Measurements from ENCODE around the gene CLDN25. TPM values are rescaled to one million over a fixed set of nuclear protein-coding genes. Genes with fewer than 3 reads are reported as not detected.
A peak's percentile ranks its signal among the peaks of the same experiment; 100 is the strongest.

CLDN25 gene
- total and polyA plus RNA-seq, 2 of the 13 experiments (the other 11 are each of a cell fraction or from before 2014, with no cell fraction given) = not detected

DNA sequence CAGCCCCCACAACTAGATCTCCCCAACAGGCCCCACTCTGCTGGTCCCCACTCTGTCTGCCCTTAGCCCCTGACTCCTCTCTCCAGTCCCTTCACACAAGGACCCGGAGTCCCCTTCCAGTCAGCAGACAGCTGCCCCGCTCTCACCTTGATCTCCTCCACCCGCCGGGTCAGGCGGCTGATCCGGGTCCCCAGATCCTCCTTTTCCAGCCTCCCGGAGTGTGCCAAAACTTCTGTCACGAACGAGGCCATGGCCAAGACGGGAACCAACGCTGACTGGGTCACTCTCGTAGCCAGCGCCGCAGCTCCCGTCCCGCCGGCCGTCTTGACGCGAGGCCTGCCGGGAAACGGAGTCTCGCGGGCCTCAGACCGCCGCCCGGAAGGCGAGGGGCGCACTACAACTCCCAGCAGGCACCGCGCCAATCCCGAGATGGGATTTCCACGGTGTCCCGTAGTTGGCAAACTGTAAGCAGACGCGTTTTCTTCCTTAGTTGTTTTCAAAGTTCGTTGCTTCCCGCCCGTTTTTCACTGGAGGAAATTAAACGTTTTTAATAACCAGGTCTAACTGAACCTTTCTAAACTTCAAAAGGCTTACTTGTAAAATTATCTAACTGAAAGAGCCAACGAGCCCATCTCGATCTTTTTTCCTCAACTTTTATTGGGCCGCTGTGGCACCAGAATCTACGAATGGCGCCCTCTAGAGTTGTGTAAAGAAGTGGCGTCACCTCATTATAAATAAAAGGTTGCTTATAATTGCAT, 6.0 kb upstream of the CLDN25 start, which contains the start of gene ZW10 (continued):
- TF ChIP-seq, protein P1, sequence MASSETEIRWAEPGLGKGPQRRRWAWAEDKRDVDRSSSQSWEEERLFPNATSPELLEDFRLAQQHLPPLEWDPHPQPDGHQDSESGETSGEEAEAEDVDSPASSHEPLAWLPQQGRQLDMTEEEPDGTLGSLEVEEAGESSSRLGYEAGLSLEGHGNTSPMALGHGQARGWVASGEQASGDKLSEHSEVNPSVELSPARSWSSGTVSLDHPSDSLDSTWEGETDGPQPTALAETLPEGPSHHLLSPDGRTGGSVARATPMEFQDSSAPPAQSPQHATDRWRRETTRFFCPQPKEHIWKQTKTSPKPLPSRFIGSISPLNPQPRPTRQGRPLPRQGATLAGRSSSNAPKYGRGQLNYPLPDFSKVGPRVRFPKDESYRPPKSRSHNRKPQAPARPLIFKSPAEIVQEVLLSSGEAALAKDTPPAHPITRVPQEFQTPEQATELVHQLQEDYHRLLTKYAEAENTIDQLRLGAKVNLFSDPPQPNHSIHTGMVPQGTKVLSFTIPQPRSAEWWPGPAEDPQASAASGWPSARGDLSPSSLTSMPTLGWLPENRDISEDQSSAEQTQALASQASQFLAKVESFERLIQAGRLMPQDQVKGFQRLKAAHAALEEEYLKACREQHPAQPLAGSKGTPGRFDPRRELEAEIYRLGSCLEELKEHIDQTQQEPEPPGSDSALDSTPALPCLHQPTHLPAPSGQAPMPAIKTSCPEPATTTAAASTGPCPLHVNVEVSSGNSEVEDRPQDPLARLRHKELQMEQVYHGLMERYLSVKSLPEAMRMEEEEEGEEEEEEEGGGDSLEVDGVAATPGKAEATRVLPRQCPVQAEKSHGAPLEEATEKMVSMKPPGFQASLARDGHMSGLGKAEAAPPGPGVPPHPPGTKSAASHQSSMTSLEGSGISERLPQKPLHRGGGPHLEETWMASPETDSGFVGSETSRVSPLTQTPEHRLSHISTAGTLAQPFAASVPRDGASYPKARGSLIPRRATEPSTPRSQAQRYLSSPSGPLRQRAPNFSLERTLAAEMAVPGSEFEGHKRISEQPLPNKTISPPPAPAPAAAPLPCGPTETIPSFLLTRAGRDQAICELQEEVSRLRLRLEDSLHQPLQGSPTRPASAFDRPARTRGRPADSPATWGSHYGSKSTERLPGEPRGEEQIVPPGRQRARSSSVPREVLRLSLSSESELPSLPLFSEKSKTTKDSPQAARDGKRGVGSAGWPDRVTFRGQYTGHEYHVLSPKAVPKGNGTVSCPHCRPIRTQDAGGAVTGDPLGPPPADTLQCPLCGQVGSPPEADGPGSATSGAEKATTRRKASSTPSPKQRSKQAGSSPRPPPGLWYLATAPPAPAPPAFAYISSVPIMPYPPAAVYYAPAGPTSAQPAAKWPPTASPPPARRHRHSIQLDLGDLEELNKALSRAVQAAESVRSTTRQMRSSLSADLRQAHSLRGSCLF (CRISPR knock-in tag; IDR thresholded peaks at IDR 0.05; ENCODE audit: borderline replicate concordance) = 0 out of 2 replicates have a peak, but pooled peaks have one; percentile 40
- TF ChIP-seq, protein P2, sequence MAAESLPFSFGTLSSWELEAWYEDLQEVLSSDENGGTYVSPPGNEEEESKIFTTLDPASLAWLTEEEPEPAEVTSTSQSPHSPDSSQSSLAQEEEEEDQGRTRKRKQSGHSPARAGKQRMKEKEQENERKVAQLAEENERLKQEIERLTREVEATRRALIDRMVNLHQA (CRISPR knock-in tag; IDR thresholded peaks at IDR 0.05) = no peak
- TF ChIP-seq FIP1L1 (IDR thresholded peaks at IDR 0.05; ENCODE audit: borderline replicate concordance, insufficient read depth, low read depth, low read length) (no peak), SOX5 (CRISPR knock-in tag; IDR thresholded peaks at IDR 0.05; ENCODE audit: borderline replicate concordance) (no peak), AGO2 (optimal IDR thresholded peaks at IDR 0.05; ENCODE audit: low read depth, low read length) (no peak), MBD4 (IDR thresholded peaks at IDR 0.05; ENCODE audit: borderline replicate concordance, low read length) (no peak), ZNF773 (CRISPR knock-in tag; IDR thresholded peaks at IDR 0.05; ENCODE audit: borderline replicate concordance) (no peak), GTF3A (CRISPR knock-in tag; conservative IDR thresholded peaks at IDR 0.05) (no peak), PRMT3 (CRISPR knock-in tag; IDR thresholded peaks at IDR 0.05; ENCODE audit: borderline replicate concordance, low read depth) (no peak), SNAPC2 (CRISPR knock-in tag; IDR thresholded peaks at IDR 0.05) (no peak), ZSCAN29 (CRISPR knock-in tag; conservative IDR thresholded peaks at IDR 0.05) (no peak), NCOA2 (CRISPR knock-in tag; IDR thresholded peaks at IDR 0.05) (no peak), ZNF780A (CRISPR knock-in tag; IDR thresholded peaks at IDR 0.05) (no peak), GABPA (IDR thresholded peaks at IDR 0.05; ENCODE audit: low read depth, low read length) (peak; percentile 32; the same call in 1 of the 2 replicates), GABPA (CRISPR knock-in tag; IDR thresholded peaks at IDR 0.05; ENCODE audit: low read depth) (peak; percentile 82), ZNF329 (CRISPR knock-in tag; IDR thresholded peaks at IDR 0.05; ENCODE audit: low read depth) (no peak)
- TF ChIP-seq, protein P3, sequence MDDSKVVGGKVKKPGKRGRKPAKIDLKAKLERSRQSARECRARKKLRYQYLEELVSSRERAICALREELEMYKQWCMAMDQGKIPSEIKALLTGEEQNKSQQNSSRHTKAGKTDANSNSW (CRISPR knock-in tag; IDR thresholded peaks at IDR 0.05; ENCODE audit: borderline replicate concordance) = no peak
- TF ChIP-seq, protein P4, sequence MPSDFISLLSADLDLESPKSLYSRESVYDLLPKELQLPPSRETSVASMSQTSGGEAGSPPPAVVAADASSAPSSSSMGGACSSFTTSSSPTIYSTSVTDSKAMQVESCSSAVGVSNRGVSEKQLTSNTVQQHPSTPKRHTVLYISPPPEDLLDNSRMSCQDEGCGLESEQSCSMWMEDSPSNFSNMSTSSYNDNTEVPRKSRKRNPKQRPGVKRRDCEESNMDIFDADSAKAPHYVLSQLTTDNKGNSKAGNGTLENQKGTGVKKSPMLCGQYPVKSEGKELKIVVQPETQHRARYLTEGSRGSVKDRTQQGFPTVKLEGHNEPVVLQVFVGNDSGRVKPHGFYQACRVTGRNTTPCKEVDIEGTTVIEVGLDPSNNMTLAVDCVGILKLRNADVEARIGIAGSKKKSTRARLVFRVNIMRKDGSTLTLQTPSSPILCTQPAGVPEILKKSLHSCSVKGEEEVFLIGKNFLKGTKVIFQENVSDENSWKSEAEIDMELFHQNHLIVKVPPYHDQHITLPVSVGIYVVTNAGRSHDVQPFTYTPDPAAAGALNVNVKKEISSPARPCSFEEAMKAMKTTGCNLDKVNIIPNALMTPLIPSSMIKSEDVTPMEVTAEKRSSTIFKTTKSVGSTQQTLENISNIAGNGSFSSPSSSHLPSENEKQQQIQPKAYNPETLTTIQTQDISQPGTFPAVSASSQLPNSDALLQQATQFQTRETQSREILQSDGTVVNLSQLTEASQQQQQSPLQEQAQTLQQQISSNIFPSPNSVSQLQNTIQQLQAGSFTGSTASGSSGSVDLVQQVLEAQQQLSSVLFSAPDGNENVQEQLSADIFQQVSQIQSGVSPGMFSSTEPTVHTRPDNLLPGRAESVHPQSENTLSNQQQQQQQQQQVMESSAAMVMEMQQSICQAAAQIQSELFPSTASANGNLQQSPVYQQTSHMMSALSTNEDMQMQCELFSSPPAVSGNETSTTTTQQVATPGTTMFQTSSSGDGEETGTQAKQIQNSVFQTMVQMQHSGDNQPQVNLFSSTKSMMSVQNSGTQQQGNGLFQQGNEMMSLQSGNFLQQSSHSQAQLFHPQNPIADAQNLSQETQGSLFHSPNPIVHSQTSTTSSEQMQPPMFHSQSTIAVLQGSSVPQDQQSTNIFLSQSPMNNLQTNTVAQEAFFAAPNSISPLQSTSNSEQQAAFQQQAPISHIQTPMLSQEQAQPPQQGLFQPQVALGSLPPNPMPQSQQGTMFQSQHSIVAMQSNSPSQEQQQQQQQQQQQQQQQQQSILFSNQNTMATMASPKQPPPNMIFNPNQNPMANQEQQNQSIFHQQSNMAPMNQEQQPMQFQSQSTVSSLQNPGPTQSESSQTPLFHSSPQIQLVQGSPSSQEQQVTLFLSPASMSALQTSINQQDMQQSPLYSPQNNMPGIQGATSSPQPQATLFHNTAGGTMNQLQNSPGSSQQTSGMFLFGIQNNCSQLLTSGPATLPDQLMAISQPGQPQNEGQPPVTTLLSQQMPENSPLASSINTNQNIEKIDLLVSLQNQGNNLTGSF (CRISPR knock-in tag; IDR thresholded peaks at IDR 0.05) = 0 out of 2 replicates have a peak, but pooled peaks have one; percentile 31
